Measurements from ENCODE around the gene TAX1BP3.

- TF ChIP-seq, protein P1, sequence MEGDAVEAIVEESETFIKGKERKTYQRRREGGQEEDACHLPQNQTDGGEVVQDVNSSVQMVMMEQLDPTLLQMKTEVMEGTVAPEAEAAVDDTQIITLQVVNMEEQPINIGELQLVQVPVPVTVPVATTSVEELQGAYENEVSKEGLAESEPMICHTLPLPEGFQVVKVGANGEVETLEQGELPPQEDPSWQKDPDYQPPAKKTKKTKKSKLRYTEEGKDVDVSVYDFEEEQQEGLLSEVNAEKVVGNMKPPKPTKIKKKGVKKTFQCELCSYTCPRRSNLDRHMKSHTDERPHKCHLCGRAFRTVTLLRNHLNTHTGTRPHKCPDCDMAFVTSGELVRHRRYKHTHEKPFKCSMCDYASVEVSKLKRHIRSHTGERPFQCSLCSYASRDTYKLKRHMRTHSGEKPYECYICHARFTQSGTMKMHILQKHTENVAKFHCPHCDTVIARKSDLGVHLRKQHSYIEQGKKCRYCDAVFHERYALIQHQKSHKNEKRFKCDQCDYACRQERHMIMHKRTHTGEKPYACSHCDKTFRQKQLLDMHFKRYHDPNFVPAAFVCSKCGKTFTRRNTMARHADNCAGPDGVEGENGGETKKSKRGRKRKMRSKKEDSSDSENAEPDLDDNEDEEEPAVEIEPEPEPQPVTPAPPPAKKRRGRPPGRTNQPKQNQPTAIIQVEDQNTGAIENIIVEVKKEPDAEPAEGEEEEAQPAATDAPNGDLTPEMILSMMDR (IDR thresholded peaks at IDR 0.05): no peak
- TF ChIP-seq POLR2A (IDR thresholded peaks at IDR 0.05): no peak
These were observed 36.7 kb upstream of the TAX1BP3 start for GRCh38 chr17:3704931-3705717.

All from adrenal gland (tissue), 5 donors.